Uterus (tissue), 4 donors: ENCODE results near the gene ASIC2. TPM values are rescaled to one million over a fixed set of nuclear protein-coding genes. Genes with fewer than 3 reads are reported as not detected.

Experiments
- DNase-seq, 2 donors: peaks; one replicate each; pipeline ENCODE4 v3.0.0-alpha.2; 2019 to 2020
- H3K27ac ChIP-seq, 2 donors: fragments of 200-600 bp; sonication (generic); 1 replicate in 1 of 2; 2 replicates in 1 of 2; pipeline ENCODE4 v1.5.1; 2016 to 2018
- H3K27me3 ChIP-seq, 2 donors: fragments of 200-600 bp; sonication (generic); one replicate each; pipeline ENCODE4 v1.5.1; 2018 to 2019; ENCODE audit warnings: control low read depth in 1 of 2
- H3K36me3 ChIP-seq, 2 donors: fragments of 200-600 bp; sonication (generic); one replicate each; pipeline ENCODE4 v1.5.1; 2019; ENCODE audit warnings: control low read depth in 1 of 2
- H3K4me1 ChIP-seq, 2 donors: fragments of 200-600 bp; sonication (generic); one replicate each; pipeline ENCODE4 v1.5.1; 2018 to 2019; ENCODE audit warnings: control low read depth in 1 of 2
- H3K4me3 ChIP-seq, 2 donors: fragments of 200-600 bp; sonication (generic); 1 replicate in 1 of 2; 2 replicates in 1 of 2; pipeline ENCODE4 v1.5.1; 2018 to 2019; ENCODE audit warnings: mild to moderate bottlenecking in 1 of 2
- H3K9me3 ChIP-seq, 2 donors: fragments of 200-600 bp; sonication (generic); one replicate each; pipeline ENCODE4 v1.5.1; 2019; ENCODE audit warnings: control low read depth in 1 of 2
- CTCF ChIP-seq, 4 experiments: fragments of 200-600 bp in 2 of 4; fragments of 450-650 bp in 2 of 4; sonication (generic) in 2 of 4; IDR thresholded peaks; one replicate each; pipeline ENCODE4 v1.5.1; 2016 to 2019; ENCODE audit warnings: antibody characterized with exemption in 4 of 4, mild to moderate bottlenecking in 2 of 4, moderate library complexity in 1 of 4
- POLR2A ChIP-seq, 2 donors: fragments of 450-650 bp; IDR thresholded peaks; one replicate each; pipeline ENCODE4 v1.6.1; 2016; ENCODE audit warnings: antibody characterized with exemption in 2 of 2, mild to moderate bottlenecking in 1 of 2, moderate library complexity in 1 of 2
- intact Hi-C: fragments of 100-400 bp; cut with DNase I; formaldehyde crosslinking; loops from one replicate; pipeline ENCODE4 v1.15.1; 2023; ENCODE audit warnings: low total_unique reads
- total RNA-seq, 4 donors: library from RNA; depleted of rRNA in 3 of 4; stranded (reverse); fragments of >200 nt in 3 of 4; gene quantifications; one replicate each; pipeline versions ENCODE4 v1.1.0 to v1.2.4, GENCODE V29; 2014 to 2023
- donor health status: DM: yes; HTN: yes; CAD: no.

The ASIC2 gene
- total RNA-seq, 4 donors from 2014 or later: 1.2 to 1.4 TPM; not detected in 2

GRCh38 chr17:33258296-33258695, 34.8 kb downstream of the ASIC2 start:
- H3K4me1 ChIP-seq: no peaks in the 10 kb centered on the region
- H3K27ac ChIP-seq: no peak overlapping the region
- no peaks in the 10 kb centered on the region for H3K9me3 ChIP-seq
- TF ChIP-seq CTCF (IDR thresholded peaks at IDR 0.05) (no peak), POLR2A (IDR thresholded peaks at IDR 0.05) (no peak)
- no peak overlapping the region for H3K4me3 ChIP-seq
- intact Hi-C loops: no loop called here
- H3K36me3 ChIP-seq: no peaks in the 10 kb centered on the region
- H3K27me3 ChIP-seq: no peaks in the 10 kb centered on the region
- DNase-seq: no peak

GRCh38 chr17:33245183-33245582, 47.9 kb downstream of the ASIC2 start:
- Histone ChIP-seq H3K9me3 (no peaks in the 10 kb centered on the region), H3K27ac (no peak overlapping the region), H3K4me1 (no peaks in the 10 kb centered on the region), H3K4me3 (no peak overlapping the region), H3K27me3 (no peaks in the 10 kb centered on the region), H3K36me3 (no peaks in the 10 kb centered on the region)
- intact Hi-C loops: no loop called here
- DNase-seq: no peak
- no peak for TF ChIP-seq POLR2A (IDR thresholded peaks at IDR 0.05)
- TF ChIP-seq CTCF (IDR thresholded peaks at IDR 0.05): no peak

- Histone ChIP-seq H3K4me1 (no peaks in the 10 kb centered on the region), H3K9me3 (no peaks in the 10 kb centered on the region), H3K27ac (no peak overlapping the region), H3K4me3 (no peak overlapping the region), H3K27me3 (no peaks in the 10 kb centered on the region), H3K36me3 (no peaks in the 10 kb centered on the region)
- DNase-seq: no peak
- intact Hi-C loops: no loop called here
- TF ChIP-seq POLR2A (IDR thresholded peaks at IDR 0.05) (no peak), CTCF (IDR thresholded peaks at IDR 0.05) (no peak)
These were observed 49.4 kb downstream of the ASIC2 start for GRCh38 chr17:33243732-33244131.

- DNase-seq: no peak
- H3K36me3 ChIP-seq: no peaks in the 10 kb centered on the region
- H3K4me3 ChIP-seq: no peak overlapping the region
- no peaks in the 10 kb centered on the region for H3K9me3 ChIP-seq
- TF ChIP-seq CTCF (IDR thresholded peaks at IDR 0.05) (no peak), POLR2A (IDR thresholded peaks at IDR 0.05) (no peak)
- no peaks in the 10 kb centered on the region for H3K4me1 ChIP-seq
- no peak overlapping the region for H3K27ac ChIP-seq
- no peaks in the 10 kb centered on the region for H3K27me3 ChIP-seq
- intact Hi-C loops: no loop called here
These were observed 50.5 kb downstream of the ASIC2 start for GRCh38 chr17:33242375-33243124.

- Histone ChIP-seq H3K9me3 (no peaks in the 10 kb centered on the region), H3K27ac (no peak overlapping the region), H3K4me3 (no peak overlapping the region), H3K4me1 (no peaks in the 10 kb centered on the region), H3K36me3 (no peaks in the 10 kb centered on the region), H3K27me3 (no peaks in the 10 kb centered on the region)
- no peak for DNase-seq
- intact Hi-C loops: no loop called here
- TF ChIP-seq CTCF (IDR thresholded peaks at IDR 0.05) (no peak), POLR2A (IDR thresholded peaks at IDR 0.05) (no peak)
These were observed 51.7 kb downstream of the ASIC2 start for GRCh38 chr17:33241390-33241789.
